GM12875 (cell line): ENCODE results near the gene NEK4.
"Not testable (repeated sequence)": the region's sequence is repeated elsewhere in the genome, so short reads cannot be mapped to it uniquely, and the experiment has no call there.

Source experiments
- H3K4me3 ChIP-seq: one replicate; pipeline ENCODE4 v1.5.1; 2011; ENCODE audit warnings: low read depth, low read length, control low read depth
- TF ChIP-seq, protein P1 (sequence below): IDR thresholded peaks from 2 replicates; pipeline ENCODE4 v1.5.1; 2011; ENCODE audit warnings: low read depth, mild to moderate bottlenecking, control low read depth, inconsistent platforms, low read length, moderate library complexity, borderline replicate concordance; ENCODE audit not compliant: insufficient read depth

NEK4 gene

DNA sequence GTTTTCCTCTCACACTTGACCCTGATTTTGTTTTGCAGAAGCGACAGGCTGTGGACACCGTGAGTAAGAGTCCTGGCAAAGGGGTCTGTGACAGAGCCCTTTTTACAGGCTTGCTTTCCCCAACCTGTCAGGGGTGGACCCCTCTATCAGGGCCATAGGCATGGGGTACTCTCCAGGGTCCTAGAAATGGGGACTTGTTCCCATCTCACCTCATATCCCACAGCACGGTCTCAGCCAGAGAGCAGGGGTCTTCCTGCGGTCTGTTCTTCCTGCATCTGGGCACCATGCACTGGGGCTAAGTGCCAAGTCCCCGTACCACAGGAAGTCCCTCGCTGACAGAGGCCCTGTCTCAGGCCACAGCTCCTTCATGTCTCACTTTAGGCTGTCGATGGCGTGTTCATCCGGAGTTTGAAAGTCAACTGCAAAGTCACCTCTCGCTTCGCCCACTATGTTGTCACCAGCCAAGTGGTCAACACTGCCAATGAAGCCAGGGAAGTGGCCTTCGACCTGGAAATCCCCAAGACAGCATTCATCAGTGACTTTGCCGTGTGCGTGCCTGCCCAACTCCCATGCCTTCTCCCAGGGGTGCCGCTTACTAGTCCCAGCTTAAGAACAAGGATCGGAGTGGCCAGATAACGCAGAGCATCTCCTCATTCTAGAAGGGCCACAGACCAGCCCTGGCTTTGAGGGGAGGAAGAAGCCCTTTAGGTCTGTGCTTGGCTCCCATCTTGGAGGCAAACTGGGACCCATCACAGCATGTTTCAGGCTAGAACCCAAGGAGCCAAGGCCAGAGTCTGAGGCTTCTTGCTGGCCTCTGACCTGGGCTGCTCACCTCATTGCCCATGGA lies 7.4 kb upstream of the NEK4 start:
- no peak overlapping the region for H3K4me3 ChIP-seq
- TF ChIP-seq, protein P1, sequence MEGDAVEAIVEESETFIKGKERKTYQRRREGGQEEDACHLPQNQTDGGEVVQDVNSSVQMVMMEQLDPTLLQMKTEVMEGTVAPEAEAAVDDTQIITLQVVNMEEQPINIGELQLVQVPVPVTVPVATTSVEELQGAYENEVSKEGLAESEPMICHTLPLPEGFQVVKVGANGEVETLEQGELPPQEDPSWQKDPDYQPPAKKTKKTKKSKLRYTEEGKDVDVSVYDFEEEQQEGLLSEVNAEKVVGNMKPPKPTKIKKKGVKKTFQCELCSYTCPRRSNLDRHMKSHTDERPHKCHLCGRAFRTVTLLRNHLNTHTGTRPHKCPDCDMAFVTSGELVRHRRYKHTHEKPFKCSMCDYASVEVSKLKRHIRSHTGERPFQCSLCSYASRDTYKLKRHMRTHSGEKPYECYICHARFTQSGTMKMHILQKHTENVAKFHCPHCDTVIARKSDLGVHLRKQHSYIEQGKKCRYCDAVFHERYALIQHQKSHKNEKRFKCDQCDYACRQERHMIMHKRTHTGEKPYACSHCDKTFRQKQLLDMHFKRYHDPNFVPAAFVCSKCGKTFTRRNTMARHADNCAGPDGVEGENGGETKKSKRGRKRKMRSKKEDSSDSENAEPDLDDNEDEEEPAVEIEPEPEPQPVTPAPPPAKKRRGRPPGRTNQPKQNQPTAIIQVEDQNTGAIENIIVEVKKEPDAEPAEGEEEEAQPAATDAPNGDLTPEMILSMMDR: no peak

DNA sequence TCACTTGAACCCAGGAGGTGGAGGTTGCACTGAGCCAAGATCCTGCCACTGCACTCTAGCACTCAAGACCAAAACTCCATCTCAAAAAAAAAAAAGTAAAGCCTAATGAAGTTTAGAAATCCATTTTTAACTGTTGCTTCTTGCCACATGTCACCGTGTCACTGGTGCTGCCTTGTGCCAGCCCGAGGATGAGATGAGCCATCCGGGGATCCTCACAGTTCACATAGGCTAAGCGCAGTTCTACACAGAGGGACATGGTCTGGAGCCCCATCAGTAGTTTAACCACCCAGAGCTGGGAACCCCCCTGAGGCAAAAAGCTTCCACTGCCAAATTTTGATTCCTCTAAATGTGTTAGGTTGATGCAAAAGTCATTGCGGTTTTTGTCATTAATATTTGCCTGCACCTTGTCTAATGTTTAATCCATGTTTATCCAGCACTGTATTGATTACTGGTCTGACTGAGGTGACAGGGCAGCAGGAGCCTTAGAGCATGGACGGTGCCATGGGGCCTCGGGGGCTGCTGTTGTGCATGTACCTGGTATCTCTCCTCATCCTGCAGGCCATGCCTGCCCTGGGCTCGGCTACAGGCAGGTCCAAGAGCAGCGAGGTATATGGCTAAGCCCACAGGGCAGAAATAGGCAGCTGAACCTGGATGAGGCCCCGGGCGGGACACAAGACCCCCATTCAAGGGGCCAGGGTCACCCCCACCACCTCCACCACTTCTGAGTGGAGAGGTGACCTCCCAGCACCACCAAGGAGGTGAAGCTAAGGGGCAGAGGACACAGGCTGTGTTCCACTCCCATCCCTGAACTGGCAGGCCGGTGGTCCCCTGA lies 6.6 kb upstream of the NEK4 start, which contains the start of gene ITIH1:
Gene ITIH1, plus strand, starts transcription at position 473 of the 832 bp plus-strand sequence. Its CDS starts 17 bp downstream, at position 490.
- TF ChIP-seq, protein P1: no peak
- no peak within 1 kb of the TSS for H3K4me3 ChIP-seq

DNA sequence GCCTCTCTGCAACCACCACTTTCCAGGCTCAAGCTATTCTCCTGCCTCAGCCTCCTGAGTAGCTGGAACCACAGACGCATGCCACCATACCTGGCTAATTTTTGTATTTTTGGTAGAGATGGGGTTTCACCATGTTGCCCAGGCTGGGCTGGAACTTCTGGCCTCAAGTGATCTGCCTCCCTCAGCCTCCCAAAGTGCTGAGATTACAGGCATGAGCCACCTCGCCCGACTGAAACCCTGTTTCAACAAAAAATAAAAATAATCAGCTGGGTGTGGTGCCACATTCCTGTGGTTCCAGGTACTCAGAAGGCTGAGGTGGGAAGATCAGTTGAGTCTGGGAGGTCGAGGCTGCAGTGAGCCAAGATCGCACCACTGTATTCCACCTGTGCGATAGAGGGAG lies 5.7 kb upstream of the NEK4 start:
- not testable (repeated sequence) for H3K4me3 ChIP-seq

DNA sequence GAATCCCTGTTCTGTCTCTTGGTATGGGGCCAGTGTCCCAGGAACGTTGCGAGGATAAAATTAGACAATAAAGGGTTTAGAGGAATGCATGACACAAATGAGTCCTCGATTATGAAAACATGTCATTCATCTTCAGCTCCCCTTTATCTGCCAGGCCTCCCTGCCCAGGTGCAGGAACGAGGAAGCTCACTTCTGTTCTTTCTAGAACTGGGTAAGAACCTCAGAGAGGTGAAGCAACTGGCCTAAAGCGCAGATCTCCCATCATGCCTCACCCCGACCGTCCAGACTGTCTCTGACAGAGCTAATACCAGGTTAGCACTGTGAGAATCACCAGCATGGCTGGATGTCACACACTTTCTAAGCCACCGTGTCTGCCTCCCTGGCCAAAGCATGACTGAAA lies 5.1 kb upstream of the NEK4 start:
- no peak overlapping the region for H3K4me3 ChIP-seq
- TF ChIP-seq, protein P1: no peak

DNA sequence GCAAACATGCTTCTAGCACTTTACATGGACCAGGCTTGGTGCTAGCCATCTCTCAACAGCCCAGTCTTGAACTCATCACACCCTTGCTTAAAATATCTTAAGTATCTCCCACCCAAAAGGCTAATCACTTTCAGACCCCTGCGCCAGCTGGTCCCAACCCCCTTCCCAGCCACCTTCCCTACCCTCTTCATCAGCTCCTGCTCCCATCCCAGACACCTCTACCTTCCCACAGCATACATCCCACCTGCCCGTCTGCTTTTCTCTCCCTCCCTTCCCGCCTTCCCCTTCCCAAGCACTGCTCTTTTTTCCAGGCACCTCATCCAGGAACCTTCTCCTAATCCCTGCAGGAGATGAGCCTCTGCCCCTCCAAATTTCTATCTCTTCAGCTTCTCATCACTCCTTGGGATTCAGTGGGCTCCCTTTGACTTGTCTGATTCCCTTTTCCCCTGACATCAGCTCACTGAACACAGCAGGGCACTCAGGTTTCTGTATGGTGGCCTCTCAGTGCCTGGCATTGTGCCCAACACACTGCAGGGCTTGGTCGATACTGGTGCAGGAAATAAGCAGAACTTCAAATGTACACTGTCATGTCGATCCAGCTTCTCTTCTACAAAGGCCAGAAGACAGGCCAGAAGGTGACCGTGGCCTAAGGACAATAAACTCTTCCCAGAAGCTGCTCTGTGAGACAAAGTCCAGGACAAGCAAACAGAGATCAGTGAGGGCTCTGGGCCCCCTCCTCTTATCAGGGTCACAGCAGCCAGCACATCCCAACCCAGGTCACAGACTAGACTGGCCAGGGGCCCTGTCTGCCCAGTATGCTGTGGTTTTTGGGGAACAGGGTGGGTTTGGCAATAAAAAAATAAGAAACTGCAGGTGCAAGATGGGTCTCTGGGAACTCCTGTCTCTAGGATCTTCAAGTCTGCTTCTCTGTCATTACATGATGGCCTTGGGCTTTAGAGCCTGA lies 4.4 kb upstream of the NEK4 start:
- TF ChIP-seq, protein P1: no peak
- no peak overlapping the region for H3K4me3 ChIP-seq

DNA sequence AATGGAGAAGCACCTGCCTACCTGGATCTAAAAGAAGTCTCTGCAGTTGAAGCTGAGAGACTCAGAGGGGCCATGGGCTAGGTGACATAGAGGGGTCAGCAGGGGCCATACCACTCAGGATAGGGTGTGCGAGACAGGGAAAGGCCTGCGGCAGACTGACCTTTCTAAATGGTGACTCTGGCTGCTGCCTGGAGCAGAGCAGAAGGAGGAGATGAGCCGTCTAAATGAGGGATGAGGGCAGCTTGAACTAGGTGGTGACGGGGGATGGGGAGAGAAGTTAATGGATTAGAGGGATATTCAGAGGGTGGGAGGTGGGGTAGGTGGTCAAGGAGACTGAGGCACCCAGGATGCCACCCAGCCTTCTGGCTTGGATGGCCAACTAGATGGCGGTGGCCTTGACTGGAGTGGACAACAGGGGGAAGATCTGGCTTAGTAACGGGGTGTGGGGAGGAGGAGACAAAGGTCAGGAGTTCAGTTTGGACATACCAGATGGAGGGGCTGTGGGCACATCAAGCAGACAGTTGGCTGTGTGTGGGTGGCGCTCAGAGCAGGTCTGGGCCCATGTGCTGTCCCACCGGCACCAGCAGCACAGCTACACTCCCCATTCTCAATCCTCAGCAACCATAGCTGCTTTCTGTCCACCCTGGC lies 3.5 kb upstream of the NEK4 start:
- no peak overlapping the region for H3K4me3 ChIP-seq
- TF ChIP-seq, protein P1: no peak
